ENCODE results near the gene DTWD2.

DNA sequence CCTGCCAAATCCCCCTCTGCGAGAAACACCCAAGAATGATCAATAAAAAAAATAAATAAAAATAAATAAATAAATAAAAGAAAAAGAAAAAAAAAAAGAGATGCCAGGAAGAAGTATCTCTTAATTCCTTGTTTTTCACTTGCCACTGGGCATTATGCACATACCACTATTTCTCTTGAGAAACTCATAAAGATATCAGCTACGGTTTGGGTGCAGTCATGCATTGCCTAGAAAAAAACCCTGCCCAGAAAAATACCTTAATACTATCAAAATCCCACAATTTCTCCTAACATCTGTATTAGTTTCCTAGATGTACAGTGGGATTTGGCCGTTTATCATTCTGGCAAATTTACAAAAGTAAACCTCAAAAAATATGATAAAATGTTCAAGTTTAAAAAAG lies 22.5 kb downstream of the DTWD2 start:
- TF ChIP-seq, protein P1, sequence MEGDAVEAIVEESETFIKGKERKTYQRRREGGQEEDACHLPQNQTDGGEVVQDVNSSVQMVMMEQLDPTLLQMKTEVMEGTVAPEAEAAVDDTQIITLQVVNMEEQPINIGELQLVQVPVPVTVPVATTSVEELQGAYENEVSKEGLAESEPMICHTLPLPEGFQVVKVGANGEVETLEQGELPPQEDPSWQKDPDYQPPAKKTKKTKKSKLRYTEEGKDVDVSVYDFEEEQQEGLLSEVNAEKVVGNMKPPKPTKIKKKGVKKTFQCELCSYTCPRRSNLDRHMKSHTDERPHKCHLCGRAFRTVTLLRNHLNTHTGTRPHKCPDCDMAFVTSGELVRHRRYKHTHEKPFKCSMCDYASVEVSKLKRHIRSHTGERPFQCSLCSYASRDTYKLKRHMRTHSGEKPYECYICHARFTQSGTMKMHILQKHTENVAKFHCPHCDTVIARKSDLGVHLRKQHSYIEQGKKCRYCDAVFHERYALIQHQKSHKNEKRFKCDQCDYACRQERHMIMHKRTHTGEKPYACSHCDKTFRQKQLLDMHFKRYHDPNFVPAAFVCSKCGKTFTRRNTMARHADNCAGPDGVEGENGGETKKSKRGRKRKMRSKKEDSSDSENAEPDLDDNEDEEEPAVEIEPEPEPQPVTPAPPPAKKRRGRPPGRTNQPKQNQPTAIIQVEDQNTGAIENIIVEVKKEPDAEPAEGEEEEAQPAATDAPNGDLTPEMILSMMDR (IDR thresholded peaks at IDR 0.05) = no peak
- TF ChIP-seq POLR2A (IDR thresholded peaks at IDR 0.05) = no peak
- TF ChIP-seq POLR2AphosphoS5 (IDR thresholded peaks at IDR 0.05) = no peak
- no peak for TF ChIP-seq EP300 (IDR thresholded peaks at IDR 0.05)
